ENCODE measurements around the gene SPDYE4.

Gene SPDYE4

DNA sequence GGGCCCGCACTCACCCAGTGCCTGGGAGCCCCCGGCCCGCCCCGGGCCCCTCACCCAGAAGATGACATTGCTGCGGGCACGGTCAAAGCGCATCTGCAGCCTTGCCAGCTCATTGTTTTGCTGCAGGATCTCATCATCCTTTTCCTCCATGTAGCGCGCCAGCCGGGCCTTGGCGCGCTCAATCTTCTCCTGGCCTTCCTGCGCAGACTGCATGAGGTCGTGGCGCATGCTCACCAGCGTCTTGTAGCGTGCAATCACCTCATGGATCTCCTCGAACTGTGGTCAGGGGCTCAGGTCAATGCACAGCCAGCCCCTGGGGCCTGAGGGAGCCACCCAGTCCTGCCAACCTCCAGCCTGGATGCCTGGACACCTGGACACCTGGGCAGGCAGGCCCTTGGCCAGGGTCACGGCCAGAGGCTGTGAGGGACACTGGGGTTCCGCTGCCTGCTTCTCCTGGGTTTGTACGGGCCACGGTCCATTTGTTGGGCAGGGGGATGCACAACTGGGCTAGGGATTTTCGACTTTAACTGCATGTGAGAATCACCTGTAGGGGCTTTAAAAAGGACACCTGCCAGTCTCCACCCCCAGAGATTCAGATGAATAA is 22.9 kb downstream of the SPDYE4 start:
- TF ChIP-seq, protein P1, sequence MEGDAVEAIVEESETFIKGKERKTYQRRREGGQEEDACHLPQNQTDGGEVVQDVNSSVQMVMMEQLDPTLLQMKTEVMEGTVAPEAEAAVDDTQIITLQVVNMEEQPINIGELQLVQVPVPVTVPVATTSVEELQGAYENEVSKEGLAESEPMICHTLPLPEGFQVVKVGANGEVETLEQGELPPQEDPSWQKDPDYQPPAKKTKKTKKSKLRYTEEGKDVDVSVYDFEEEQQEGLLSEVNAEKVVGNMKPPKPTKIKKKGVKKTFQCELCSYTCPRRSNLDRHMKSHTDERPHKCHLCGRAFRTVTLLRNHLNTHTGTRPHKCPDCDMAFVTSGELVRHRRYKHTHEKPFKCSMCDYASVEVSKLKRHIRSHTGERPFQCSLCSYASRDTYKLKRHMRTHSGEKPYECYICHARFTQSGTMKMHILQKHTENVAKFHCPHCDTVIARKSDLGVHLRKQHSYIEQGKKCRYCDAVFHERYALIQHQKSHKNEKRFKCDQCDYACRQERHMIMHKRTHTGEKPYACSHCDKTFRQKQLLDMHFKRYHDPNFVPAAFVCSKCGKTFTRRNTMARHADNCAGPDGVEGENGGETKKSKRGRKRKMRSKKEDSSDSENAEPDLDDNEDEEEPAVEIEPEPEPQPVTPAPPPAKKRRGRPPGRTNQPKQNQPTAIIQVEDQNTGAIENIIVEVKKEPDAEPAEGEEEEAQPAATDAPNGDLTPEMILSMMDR (IDR thresholded peaks at IDR 0.05; ENCODE audit: control insufficient read depth, insufficient read depth, low read depth, low read length, missing control alignments): no peak
- no peak for DNase-seq (ENCODE audit: low read depth)
- no peak overlapping the region for H3K4me3 ChIP-seq (ENCODE audit: control insufficient read depth, low read depth, low read length)

DNA sequence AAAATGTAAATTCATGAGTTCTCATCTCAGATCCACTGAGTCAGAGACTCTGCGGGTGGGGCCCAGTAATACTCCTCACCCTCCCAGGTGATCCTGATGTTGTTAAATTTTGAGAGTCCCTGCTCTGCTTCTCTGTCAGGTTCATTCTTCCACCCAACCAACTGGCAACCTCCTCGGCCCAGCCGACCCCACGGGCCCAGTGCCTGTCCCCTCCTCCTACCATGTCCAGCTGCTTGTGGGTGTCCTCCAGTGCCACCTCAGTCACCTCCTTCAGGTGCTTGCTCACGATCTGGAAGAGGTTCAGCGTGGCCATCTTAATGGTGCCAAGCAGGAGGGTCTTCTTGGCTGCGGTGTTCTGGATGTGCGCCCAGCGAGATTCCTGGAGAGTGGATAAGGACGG is 23.5 kb downstream of the SPDYE4 start:
- no peak for DNase-seq (ENCODE audit: low read depth)
- TF ChIP-seq, protein P1 (IDR thresholded peaks at IDR 0.05; ENCODE audit: control insufficient read depth, insufficient read depth, low read depth, low read length, missing control alignments): no peak
- H3K4me3 ChIP-seq (ENCODE audit: control insufficient read depth, low read depth, low read length): no peak overlapping the region

DNA sequence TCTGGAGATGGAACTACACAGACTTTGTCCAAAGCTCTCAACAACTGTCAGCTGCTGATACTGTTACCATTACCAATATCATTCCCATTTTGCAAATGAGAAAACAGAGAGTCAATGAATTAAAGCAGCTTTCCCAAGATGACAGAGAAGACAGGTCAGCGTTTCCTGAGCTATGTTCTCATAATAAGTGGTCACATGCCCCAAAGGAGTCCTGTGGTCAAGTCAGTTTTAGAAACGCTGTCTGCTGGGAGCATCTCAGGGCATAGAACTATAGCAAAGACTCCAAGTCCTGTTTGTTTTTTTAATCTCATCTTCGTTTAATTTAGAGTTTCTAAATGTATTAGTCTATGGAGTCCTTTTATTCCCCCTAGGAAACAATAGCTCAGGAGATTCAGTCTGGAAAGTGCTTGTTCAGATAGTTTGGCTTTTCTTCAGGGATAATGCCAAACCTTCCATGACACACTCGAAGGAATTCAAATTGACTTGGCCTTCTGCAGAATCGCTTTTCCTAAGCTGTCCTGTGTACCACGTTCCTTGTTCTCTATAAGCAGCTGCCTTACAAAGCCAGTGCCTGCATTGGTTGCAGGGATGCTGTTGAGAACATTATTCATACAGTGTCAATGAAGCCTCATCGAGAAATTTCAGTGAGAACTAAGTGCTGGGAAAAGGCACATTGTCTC is 25.8 kb downstream of the SPDYE4 start:
- TF ChIP-seq, protein P1 (IDR thresholded peaks at IDR 0.05; ENCODE audit: control insufficient read depth, insufficient read depth, low read depth, low read length, missing control alignments): no peak
- no peak overlapping the region for H3K4me3 ChIP-seq (ENCODE audit: control insufficient read depth, low read depth, low read length)
- DNase-seq (ENCODE audit: low read depth): no peak

DNA sequence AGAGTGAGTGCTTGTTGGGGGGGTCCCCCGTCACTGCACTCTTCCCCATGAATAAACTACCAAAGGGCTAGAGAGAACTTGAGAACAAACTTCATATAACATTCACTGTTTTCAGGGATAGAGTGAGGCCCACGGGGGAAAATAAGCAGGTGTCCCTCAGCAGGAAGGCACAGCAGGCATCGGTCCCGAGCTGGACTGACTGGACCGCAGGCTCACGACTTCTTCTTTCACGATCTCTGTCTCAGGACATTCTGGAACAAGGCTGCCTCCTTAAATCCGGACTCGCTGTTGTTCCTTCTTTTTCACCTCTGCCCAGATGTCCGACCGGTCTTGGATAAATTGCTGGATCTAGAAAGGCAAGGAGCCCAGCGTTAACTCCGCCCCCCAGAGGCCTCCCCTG is 28.5 kb downstream of the SPDYE4 start:
- H3K4me3 ChIP-seq (ENCODE audit: control insufficient read depth, low read depth, low read length): no peak overlapping the region
- no peak for DNase-seq (ENCODE audit: low read depth)
- TF ChIP-seq, protein P1 (IDR thresholded peaks at IDR 0.05; ENCODE audit: control insufficient read depth, insufficient read depth, low read depth, low read length, missing control alignments): no peak

DNA sequence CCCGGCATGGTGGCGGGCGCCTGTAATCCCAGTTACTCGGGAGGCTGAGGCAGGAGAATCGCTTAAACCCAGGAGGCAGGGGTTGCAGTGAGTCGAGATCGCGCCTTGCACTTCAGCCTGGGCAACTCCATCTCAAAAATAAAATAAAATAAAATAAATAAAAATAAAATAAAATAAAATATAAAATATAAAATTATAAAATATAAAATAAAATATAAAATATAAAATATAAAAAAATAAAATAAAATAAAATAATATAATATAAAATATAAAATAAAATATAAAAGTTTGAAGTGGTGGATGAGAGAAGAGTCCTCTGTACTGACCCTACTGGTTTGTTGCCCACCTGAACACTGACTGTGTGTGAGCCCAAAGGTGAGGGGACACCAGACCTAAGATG is 28.9 kb downstream of the SPDYE4 start:
- no peak overlapping the region for H3K4me3 ChIP-seq (ENCODE audit: control insufficient read depth, low read depth, low read length)
- TF ChIP-seq, protein P1 (IDR thresholded peaks at IDR 0.05; ENCODE audit: control insufficient read depth, insufficient read depth, low read depth, low read length, missing control alignments): no peak
- DNase-seq (ENCODE audit: low read depth): no peak

DNA sequence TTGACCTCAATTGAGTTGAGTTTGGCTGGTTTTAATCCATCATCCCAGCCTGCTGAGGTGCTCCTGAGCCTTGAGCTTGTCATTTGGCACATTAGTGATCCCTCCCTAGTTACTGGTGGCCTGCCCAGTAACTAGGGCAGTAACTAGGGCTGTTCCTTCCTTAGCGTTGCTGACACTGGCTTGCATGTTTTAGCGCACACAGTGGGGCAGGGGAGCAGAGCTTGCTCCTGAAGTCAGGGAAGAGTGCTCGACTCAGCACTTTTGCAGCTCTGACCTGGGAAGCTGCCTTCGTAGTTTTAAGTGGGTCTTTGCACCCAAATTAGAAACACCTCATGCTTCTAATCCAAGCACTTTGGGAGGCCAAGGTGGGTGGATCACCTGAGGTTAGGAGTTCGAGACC is 29.4 kb downstream of the SPDYE4 start:
- TF ChIP-seq, protein P1 (IDR thresholded peaks at IDR 0.05; ENCODE audit: control insufficient read depth, insufficient read depth, low read depth, low read length, missing control alignments): no peak
- DNase-seq (ENCODE audit: low read depth): no peak
- H3K4me3 ChIP-seq (ENCODE audit: control insufficient read depth, low read depth, low read length): no peak overlapping the region

Measured in AG09309 (cell line).